ENCODE results near the gene ALX4.

Gene ALX4

GRCh38 chr11:44300844-44301563, 8.9 kb downstream of the ALX4 start:
- ATAC-seq, result no peak

GRCh38 chr11:44298862-44299261, 11.1 kb downstream of the ALX4 start:
- ATAC-seq, result no peak

GRCh38 chr11:44290208-44290607, 19.7 kb downstream of the ALX4 start:
- ATAC-seq, result no peak

- no peak for ATAC-seq
Measured at GRCh38 chr11:44288133-44288526, 21.8 kb downstream of the ALX4 start.

- no peak for ATAC-seq
Measured at GRCh38 chr11:44286911-44287310, 23.0 kb downstream of the ALX4 start.

GRCh38 chr11:44286268-44286880, 23.6 kb downstream of the ALX4 start:
- peak in 1 of 2 donors; percentile 68 for ATAC-seq

- no peak for ATAC-seq
Measured at GRCh38 chr11:44285756-44286155, 24.2 kb downstream of the ALX4 start.

GRCh38 chr11:44282620-44283019, 27.3 kb downstream of the ALX4 start:
- no peak for ATAC-seq

- no peak for ATAC-seq
Measured at GRCh38 chr11:44281151-44281550, 28.8 kb downstream of the ALX4 start.

- ATAC-seq, result no peak
Measured at GRCh38 chr11:44280257-44280656, 29.7 kb downstream of the ALX4 start.

- ATAC-seq, result no peak
Measured at GRCh38 chr11:44279483-44279882, 30.5 kb downstream of the ALX4 start.

GRCh38 chr11:44277196-44278090, 32.5 kb downstream of the ALX4 start:
- ATAC-seq, result no peak

- ATAC-seq, result no peak
Measured at GRCh38 chr11:44275961-44276550, 33.9 kb downstream of the ALX4 start.

- no peak for ATAC-seq
Measured at GRCh38 chr11:44275241-44275640, 34.7 kb downstream of the ALX4 start.

- ATAC-seq, result no peak
Measured at GRCh38 chr11:44274404-44274803, 35.5 kb downstream of the ALX4 start.

- ATAC-seq, result no peak
Measured at GRCh38 chr11:44271286-44271685, 38.7 kb downstream of the ALX4 start.

- ATAC-seq, result no peak
Measured at GRCh38 chr11:44270403-44271273, 39.3 kb downstream of the ALX4 start.

- ATAC-seq, result no peak
Measured at GRCh38 chr11:44269369-44270351, 40.3 kb downstream of the ALX4 start.

- no peak for ATAC-seq
Measured at GRCh38 chr11:44268614-44269080, 41.3 kb downstream of the ALX4 start.

- no peak for ATAC-seq
Measured at GRCh38 chr11:44267750-44268613, 42.0 kb downstream of the ALX4 start.
